ENCODE data around the gene LRRK1.

LRRK1 gene

DNA sequence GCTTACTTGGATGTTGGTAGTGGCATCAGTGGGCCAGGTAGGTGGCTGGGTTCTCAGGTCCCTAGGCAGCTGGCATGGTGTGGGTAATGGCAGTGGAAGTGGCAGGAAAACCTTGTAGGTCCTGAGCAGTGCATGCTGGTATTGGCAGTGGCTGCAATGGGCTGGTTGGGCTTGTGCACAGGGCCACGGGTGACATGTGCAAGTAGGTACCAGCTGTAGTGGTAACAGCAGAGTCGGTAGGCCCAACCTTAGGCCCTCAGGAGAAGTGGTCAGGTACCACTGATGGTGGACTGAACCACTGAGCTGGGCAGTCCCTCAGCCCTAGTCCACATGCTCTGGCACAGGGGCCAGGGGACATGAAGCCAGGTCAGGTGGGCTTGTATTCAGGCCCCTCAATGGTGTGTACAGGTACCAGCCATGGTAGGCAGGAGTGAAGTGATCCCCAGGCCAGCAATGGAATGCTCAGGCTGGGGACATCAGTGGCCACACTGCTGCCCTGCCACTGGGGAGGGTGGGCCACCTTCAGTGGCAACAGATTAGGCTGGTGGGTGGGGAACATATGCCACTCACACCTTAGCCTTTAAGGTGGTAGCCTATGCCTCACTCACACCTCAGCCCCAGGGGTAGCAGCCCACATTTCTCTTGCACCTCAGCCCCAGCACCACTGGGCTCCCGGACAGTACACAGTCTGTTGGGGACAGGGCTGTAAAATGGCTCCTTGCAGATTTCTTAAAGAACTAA, 118.1 kb downstream of the LRRK1 start:
- H3K4me1 Mint-ChIP-seq = no peaks in the 10 kb centered on the region
- H3K9me3 Mint-ChIP-seq = peaks cover 67% of the 10 kb centered on the region
- no peak for TF ChIP-seq CTCF (IDR thresholded peaks at IDR 0.05; ENCODE audit: unreplicated experiment in 3 of 3)
- peaks cover 7% of the 10 kb centered on the region for H3K36me3 Mint-ChIP-seq (ENCODE audit: low read depth)
- no peaks in the 10 kb centered on the region for H3K27me3 Mint-ChIP-seq (ENCODE audit: low read depth)
- no peak overlapping the region for H3K4me3 Mint-ChIP-seq
- no peak overlapping the region for H3K27ac Mint-ChIP-seq

DNA sequence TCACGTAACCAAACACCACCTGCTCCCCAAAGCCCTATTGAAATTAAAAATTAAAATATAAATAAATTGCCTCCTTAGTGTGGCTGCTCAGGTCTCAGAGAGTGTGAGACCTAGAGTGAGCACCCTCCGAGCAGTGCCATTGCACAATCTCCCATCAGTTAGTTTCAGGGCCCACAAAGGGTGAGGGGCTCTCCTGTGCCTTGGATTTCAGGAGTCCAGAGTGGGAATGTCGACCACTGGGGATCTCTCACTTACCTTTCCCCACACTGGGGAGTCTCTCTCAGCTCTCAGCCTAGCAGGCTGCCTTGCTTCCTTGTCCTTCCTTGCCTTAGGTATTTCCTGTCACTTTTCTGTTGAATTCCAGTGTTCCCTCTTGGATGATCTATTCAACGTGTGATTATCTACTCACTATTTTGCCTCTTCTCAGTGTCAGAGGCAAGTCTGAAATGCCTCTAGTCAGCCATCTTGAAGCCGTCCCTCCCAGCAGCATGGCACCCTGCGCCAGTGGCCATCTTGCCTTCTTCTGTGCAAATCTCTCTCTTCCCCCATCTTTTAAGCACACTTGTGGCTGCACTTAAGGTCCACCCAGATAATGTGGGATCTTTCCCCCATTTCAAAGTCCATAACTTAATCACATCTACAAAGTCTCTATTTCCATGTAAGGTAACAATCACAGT, 119.3 kb downstream of the LRRK1 start:
- H3K27me3 Mint-ChIP-seq (ENCODE audit: low read depth) = no peaks in the 10 kb centered on the region
- peaks cover 7% of the 10 kb centered on the region for H3K36me3 Mint-ChIP-seq (ENCODE audit: low read depth)
- TF ChIP-seq CTCF (IDR thresholded peaks at IDR 0.05; ENCODE audit: unreplicated experiment in 3 of 3) = no peak
- H3K4me3 Mint-ChIP-seq = no peak overlapping the region
- no peak overlapping the region for H3K27ac Mint-ChIP-seq
- no peaks in the 10 kb centered on the region for H3K4me1 Mint-ChIP-seq
- peaks cover 57% of the 10 kb centered on the region for H3K9me3 Mint-ChIP-seq

- Mint-ChIP-seq H3K4me3 (no peak overlapping the region), H3K36me3 (ENCODE audit: low read depth) (peaks cover 7% of the 10 kb centered on the region), H3K27me3 (ENCODE audit: low read depth) (peaks cover under 1% of the 10 kb centered on the region), H3K9me3 (peaks cover 47% of the 10 kb centered on the region), H3K4me1 (peaks cover 2% of the 10 kb centered on the region), H3K27ac (no peak overlapping the region)
- no peak for TF ChIP-seq CTCF (IDR thresholded peaks at IDR 0.05; ENCODE audit: unreplicated experiment in 3 of 3)
Measured at GRCh38 chr15:101039461-101039860, 120.3 kb downstream of the LRRK1 start.

DNA sequence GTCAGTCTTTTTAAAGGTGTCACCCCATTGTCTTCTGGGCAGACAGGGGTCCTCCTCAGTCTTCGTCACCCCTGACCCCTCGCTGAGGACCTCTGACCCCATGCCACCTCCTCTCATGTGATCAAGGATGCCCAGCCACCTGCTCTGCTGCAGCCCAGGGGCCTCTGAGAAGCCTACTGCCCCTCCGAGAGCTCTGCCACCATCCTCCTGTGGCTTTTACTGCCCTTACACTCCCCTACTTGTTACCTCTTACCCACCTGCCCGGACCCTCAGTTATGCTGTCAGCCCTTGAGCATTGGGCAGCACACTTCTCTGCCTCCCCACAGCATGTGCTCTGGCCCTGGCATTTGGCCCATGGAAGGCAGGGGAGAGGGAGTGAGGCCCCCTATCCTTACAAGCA, 123.2 kb downstream of the LRRK1 start:
- no peaks in the 10 kb centered on the region for H3K36me3 Mint-ChIP-seq (ENCODE audit: low read depth)
- no peak for TF ChIP-seq CTCF (IDR thresholded peaks at IDR 0.05; ENCODE audit: unreplicated experiment in 3 of 3)
- no peak overlapping the region for H3K4me3 Mint-ChIP-seq
- peaks cover 6% of the 10 kb centered on the region for H3K27me3 Mint-ChIP-seq (ENCODE audit: low read depth)
- H3K27ac Mint-ChIP-seq = no peak overlapping the region
- peaks cover 22% of the 10 kb centered on the region for H3K9me3 Mint-ChIP-seq
- H3K4me1 Mint-ChIP-seq = peaks cover 26% of the 10 kb centered on the region

DNA sequence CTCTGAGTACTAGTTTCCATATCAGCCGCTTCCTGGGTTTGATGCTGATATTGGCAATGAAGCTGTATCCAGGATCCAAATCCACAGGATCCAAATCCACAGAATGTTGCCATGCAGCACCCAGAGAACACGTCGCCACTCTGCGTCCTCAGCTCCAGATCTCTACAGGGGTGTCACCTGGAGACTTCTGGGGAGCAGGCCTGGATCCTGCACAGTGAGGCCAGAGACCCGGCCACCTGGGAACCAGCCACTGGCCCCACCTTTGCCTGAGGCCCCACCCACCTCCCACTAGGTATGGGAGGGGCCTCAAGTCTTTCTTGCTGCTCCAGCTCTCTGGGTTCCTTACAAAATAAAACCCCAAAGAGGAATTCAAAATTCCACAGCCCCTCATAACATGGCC, 123.9 kb downstream of the LRRK1 start:
- Mint-ChIP-seq H3K27me3 (ENCODE audit: low read depth) (peaks cover 6% of the 10 kb centered on the region), H3K36me3 (ENCODE audit: low read depth) (no peaks in the 10 kb centered on the region), H3K4me3 (no peak overlapping the region), H3K4me1 (peaks cover 33% of the 10 kb centered on the region), H3K27ac (peak overlapping the region in 2 of 3 experiments; percentile 98), H3K9me3 (peaks cover 19% of the 10 kb centered on the region)
- no peak for TF ChIP-seq CTCF (IDR thresholded peaks at IDR 0.05; ENCODE audit: unreplicated experiment in 3 of 3)
